GM19025 (cell line): Measurements from ENCODE around the gene VAC14.
"Not testable (repeated sequence)": the region's sequence is repeated elsewhere in the genome, so short reads cannot be mapped to it uniquely, and the experiment has no call there.

Experiments used
- ATAC-seq: cut with Tn5 transposase; IDR thresholded peaks from one replicate; pipeline ENCODE4 v1.9.1; 2021; ENCODE audit warnings: mild to moderate bottlenecking, low read depth, moderate library complexity; ENCODE audit not compliant: unreplicated experiment

The VAC14 gene

DNA sequence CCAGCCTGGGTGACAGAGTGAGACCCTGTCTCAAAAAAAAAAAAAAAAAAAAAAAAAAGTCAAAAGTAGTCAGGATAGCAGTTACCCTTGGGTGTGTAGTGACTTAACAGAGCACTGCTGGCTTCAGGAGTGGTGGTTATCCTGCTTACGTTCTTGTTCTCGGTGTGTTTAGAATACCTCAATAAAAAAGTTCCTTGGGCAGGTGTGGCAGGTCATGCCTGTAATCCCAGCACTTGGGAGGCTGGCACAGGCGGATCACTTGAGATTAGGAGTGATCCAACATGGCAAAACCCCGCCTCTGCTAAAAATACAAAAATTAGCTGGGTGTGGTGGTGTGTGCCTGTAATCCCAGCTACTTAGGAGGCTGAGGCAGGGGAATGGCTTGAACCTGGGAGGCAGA lies 130.0 kb downstream of the VAC14 start:
- ATAC-seq: not testable (repeated sequence)

DNA sequence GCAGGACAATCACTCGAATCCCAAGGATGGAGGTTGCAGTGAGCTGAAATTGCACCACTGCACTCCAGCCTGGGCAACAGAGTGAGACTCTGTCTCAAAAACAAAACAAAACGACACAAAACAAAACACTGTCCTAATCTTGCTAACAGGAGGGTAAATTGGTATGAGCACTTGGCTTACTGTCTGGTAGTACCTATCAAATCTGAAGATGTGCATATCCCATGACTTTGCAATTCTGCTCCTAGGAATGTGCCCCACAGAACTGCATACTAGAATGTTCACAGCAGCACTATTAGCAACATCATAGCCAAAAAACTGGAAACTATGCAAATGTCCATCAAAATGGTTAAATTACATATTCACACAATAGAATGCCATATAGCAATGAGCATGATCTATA lies 130.8 kb downstream of the VAC14 start:
- no peak for ATAC-seq

DNA sequence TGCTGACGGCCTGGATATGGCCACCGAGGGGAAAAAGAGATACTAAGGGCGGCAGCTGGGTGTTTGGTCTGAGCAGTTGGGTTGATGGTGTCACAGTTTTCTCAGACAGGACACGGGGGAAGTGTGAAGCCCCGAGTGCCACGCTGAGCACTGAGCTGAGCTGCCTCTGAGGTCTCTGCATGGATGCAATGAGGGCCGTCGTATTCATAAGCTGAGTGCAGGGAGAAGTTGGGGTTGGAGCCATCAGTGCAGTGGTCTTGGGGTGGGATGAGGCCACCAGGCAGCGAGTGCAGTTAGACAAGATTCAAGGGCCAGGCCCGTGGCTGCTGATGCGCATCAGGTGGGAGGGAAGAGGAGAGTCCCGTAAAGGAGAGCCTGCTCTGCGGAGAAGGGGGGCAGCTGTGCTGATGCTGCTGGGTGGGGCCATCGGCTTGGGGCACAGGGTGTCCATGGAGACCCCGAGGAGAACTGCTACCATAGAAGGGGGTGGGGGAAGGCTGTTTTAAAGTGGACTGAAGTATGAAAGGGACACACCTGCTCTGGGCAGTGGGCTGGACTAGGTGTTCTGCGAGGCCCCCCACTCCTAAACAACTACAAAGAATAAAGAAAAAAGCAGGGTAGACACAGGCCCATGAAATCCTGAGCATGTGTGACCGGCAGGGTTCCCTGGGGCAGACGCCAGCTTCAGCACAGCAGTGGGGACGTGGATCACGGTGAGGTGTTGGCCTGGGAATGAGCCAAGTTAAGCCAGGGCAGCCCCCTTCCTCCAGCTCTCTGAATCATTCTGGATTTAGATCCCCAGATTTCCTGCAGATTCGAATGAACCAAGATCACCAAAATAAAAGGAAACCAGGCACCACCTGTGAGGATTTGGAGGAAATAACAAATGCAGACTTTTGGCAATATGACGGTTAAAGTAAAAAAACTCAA lies 134.9 kb downstream of the VAC14 start:
- no peak for ATAC-seq

DNA sequence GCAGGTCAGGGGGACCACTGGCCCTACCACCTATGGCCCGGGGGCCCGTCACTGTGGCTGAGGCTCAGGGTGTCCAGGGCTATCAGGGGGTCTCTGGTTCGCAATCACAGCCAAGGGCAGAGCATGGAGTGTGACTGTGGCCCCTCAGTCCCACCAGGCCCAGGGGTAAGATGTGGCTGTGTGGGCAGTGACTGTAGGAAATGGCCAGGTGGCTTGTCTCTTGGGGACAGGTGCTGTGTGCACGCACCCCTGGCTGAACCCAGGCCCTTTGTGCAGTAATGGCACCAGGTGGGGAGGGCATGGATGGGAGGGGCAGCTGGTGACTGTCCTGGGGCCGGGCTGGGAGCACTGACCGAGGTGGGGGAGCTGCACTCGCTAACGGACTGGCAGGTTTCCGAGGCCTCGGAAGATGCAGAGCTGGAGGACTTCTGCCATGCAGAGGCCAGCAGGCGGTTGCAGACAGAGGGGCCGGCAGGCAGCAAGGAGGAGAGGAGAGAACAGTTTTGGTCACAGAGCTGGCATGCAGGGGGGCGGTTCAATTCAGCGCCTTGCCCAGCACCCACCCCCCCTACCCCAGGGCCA lies 135.8 kb downstream of the VAC14 start:
- ATAC-seq: no peak

DNA sequence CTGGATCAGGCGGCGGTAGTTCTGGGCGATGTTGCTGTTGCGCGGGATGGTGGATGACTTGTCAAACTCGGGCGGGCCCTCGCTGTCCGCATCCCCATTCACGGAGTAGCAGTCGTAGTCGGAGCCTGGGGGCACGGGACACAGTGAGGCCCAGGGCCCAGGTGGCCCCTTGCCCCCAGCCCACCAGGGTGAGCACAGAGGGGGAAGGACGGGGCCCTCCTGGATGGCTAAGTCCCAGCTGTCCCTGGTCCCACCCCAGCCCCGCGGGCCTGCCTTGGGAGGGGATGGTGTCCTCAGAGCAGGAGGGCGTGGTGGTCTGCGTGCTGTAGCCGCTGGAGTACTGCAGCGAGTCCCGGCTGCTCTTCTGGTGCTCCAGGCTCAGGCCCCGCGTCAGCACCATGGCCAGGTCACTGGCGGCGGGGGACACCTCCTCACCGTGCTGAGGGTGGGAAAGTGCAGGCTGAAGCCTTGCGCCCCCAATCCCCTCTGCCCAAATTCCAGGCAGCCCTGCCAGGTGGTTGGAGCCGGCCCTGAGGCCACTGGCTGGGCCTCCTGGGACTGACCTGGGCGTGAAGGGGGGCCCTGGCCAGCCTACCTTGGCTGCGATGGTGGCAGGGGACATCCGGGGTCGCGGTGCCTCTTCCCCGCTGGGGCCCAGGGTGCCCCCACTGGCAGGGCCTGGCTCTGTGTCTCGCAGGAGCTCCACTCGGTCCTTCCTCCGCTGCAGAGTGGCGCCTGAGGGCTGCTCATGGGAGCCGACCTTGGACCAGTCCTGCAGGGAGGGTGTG lies 136.4 kb downstream of the VAC14 start:
- no peak for ATAC-seq

DNA sequence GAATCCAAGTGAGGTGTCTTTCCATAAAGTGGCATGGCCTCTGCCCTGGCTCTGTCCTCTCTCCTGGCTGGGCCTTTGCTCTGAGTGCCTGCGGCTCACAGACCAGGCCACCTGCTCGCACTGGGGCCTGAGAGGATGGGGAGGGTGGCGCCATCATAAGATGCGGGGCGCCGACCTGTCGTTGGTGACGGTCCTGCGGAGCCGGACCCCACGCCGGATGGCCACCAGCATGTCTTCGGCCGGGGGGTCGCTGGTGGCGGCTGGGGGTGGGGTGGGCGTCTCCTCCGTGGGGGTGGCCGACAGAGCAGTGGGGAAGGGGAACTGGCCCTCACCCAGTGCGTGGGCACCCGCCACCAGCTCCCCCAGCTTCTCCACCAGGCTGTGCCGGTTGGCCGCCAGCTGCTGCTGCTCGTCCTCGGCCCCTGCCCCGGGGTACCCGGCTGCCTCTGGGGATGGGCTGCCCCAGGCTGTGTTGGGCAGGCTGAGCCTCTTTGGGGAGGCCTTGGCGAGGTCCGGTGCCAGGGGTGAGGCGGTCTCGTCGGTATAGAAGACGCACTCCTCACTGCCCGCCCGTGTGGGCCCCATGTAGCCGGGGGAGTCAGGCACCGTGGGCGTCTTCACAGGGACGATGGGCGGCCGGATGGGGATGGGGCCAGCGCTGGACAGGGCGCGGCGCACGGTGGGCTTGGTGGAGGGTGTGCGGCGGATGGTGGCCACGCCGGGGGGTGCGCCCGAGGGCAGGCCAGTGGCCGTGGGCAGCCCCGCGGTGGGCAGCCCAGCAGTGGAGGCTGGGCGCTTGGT lies 137.2 kb downstream of the VAC14 start:
- ATAC-seq: no peak

DNA sequence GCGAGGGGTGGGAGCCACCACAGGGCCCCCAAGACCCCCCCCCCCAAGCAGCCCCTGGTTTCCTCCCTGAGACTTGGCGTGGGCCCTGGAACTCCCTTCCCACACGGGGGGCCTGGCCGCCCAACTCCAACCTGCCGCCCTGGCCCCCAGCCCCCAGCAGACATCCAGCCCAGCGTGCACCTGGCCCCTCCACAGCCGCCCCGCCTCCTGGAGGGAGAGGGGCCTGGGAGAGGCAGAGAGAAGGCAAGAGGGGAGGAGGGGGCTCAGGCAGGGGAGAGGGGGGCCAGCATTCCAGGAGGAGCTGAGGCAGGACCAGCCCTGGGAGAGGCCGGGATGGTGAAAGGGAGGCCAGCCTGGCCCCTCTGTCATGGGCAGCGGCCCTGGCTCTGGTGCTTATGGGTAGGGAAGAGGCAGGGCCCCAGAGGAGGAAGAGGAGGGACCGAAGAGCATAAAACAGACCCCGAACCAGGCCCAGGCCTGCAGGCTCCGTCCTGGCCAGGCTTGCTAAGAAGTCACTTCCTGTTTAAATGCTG lies 137.9 kb downstream of the VAC14 start:
- ATAC-seq: no peak

DNA sequence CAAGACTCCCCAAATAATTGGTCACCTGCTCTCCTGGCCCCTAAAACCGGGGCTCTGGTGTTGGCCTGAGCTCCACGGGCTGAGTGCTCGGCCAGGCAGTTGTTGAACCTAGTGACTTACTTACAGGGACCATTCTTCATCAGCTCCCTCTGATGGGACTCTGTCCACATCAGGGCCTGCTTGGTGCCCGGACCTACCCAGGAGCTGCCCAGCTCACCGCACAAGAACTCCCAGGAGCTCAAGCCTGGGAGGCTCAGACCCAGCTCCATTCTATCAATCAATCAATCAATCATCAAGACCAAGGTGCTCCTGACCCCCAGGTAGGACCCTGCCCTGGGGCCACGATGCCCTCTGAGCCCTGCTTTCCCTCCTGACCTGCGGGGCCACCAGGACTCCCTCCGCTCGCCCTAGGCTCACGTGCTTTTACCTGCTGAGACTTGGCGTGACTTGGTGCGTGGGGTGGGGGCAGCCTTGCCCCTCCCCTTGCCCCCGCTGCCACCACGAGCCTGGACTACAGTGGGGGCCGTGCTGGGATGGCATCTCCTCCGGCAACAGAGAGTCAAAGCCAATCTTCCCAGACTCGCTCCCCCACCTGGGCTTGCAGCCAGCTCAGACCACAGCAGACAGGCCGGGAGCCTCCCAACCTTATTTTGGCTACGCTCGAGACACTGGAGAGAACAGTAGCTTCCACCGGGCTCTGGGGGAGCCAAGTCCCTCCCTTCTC lies 138.9 kb downstream of the VAC14 start:
- no peak for ATAC-seq

DNA sequence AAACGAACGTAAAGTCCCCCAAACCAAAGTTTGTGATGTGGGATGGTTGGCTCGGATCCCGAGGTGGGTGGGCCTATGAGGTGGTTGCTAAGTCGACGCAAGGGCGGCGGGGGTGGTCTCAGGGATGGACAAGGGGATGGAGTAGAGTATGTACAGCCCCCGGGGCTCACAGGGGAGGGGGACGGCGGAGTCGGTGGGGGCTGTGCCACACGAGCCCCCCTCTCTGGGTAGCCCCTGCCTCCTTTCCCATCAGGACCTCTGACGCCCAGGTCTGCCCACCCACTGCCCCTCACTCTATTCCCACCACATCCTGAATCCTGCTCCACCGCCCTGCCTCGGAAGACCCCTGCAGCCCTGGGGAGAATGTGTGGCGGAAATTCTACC lies 139.4 kb downstream of the VAC14 start:
- no peak for ATAC-seq

DNA sequence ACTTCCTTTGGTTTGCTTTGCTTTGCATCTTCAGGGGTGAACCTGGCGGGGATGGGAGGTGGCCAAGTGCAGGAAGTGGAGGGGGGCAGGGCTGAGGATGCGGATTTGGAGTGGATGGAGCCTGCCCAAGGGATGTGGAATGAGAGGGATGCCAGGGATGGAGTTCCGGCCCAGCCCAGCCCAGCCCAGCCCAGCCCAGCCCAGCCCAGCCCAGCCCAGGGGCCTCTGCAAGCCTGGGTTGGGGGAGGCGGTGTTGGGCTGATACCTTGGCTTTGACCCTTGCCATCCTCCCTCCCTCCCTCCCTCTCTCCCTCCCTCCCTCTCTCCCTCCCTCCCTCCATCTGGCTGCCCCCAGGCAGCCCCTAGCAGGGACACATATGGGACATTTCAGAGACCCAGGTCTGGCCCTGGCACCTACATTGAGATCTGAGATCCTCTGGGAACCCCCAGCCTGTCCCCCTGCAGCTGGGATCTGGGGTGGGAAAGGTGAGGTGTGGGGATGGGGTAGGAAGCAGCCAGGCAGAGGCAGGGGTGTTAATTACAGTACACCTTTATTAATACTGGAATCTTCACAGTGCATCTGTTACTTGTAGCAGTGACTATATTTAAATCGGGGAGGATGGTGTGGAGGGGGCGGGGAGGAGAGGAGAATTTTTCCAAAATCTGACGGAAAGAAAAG lies 140.1 kb downstream of the VAC14 start:
- ATAC-seq: no peak

DNA sequence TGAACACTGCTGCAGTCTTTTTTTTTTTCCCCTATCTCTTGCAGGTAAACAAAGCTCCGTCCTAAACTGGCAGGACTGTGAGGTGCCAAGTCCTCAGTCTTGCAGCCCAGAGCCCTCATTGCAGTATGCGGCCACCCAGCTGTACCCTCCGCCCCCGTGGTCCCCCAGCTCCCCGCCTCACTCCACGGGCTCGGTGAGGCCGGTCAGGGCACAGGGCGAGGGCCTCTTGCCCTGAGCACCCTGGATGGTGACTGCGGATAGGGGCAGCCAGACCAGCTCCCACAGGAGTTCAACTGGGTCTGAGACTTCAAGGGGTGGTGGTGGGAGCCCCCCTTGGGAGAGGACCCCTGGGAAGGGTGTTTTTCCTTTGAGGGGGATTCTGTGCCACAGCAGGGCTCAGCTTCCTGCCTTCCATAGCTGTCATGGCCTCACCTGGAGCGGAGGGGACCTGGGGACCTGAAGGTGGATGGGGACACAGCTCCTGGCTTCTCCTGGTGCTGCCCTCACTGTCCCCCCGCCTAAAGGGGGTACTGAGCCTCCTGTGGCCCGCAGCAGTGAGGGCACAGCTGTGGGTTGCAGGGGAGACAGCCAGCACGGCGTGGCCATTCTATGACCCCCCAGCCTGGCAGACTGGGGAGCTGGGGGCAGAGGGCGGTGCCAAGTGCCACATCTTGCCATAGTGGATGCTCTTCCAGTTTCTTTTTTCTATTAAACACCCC lies 140.8 kb downstream of the VAC14 start:
- no peak for ATAC-seq

DNA sequence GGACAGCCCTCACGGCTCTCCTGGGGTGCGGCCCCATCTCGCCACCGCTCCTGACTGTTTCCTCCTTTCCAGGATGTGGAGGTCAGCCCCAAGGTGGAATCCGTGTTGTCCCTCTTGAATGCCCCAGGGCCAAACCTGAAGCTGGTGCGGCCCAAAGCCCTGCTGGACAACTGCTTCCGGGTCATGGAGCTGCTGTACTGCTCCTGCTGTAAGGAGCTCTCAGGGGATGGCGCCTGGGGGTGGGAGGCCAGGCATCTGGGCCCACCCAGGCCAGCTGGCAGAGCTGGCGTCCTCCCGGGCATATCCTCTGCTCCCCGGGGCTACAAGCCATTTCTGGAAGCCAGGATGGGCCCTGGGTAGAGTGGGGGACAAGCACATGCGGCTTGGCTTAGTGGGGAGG lies 141.4 kb downstream of the VAC14 start:
- ATAC-seq: no peak

DNA sequence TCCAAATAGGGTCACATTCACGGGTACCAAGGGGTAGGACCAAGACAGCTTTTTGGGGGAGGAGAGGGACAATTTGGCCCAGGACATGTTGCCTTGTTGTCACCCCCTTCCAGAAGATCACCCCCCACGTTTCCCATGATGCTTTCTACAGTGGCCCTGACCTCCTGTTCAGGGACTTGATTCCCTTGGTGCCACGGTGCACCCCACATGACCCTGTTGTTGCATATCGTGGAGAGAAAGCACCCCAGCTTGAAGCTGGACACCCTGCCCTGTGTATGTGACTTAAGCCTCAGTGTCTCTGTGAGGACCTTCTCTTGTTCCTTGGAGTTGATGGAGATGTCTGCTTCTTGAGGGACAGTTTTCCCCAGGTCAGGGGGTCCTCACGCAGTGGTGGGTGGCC lies 142.0 kb downstream of the VAC14 start:
- ATAC-seq: no peak

DNA sequence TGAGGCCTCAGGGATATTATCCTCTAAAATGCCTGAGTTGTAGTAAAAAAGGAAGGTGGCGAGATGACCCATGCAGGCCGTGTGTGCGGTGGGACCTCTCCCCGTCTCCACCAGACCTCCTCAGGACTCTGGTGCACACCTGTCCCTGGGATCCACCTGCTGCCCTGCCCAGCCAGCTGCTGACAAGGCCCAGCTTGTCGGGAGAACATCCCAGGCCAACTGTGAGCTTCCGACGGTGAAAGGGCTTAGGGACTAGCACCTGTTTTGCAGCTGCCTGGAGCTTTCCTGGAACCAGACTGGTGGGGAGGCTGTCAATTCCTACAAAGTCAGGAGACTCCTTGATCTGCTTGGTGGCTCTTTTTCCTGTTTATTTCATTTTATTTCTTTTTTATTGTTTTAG lies 143.0 kb downstream of the VAC14 start:
- ATAC-seq: no peak

DNA sequence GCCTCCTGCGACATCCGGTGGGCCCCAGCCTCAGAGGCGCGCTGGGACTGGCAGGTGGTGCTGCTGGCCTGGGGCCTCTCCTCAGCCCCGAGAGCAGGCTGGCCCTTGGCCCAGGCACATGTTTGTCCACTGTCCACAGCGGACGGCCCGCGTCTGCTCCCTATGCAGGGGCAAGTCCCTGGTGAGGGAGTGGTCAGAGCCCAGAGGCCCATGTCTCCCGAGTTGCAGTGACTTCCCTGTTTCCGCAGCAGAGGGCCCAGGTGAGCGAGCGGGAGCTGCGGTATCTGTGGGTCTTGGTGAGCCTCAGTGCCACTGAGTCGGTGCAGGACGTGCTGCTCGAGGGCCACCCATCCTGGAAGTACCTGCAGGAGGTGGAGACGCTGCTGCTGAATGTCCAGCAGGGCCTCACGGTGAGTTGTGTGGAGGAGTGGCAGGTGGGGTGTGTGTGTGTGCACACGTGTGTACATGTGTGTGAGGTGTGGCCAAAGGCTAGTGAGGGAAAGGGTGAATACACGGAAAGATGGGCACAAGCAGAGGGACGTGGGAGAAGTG lies 144.2 kb downstream of the VAC14 start:
- ATAC-seq: no peak

DNA sequence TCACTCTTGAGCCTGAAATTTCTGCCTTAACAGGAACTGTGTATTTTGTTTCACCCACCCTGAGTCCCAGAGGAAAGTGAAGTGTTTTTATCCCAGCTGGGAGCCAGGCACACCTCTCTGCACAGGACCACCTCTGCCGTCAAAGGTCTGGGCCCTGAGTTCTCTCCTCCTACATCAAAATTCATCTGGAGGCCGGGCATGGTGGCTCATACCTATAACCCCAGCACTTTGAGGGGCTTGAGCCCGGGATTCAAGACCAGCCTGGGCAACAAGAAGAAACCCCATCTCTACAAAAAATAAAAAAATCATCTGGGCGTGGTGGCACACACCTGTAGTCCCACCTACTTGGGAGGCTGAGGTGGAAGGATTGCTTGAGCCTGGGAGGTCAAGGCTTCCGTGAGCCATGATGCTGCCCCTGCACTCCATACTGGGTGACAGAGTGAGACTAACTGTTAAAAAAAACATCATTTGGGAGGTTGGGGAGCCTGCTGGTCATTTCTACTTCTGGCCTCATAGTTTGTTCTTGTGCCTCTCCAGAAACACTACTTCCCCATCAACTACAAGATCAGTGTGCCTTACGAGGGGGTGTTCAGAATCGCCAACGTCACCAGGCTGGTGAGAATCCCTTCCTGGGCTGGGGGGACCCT lies 144.8 kb downstream of the VAC14 start:
- ATAC-seq: no peak
